ENCODE data around the gene EDIL3.

EDIL3 gene

DNA sequence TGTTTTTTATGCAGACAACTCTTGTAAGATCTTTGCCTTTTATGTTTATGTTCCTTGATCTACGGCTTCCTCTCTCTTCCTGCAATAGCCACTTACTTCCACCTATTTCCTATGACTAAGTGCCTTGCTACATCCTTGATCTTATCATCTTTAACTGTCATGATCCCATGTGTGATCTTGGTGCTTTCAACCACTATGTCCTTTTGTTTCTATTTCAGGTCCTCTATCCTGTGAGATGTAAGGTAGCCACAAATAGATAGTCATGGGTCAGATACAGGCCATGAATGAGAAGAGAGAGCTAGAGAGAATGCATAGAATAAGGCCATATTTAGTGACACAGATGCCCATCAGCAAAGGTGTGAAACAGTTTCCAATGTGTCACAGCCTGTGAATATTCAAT is 420.4 kb downstream of the EDIL3 start:
- Histone ChIP-seq H4K20me1 (ENCODE audit: insufficient read depth, low read length) (no peaks in the 10 kb centered on the region), H3K4me1 (ENCODE audit: insufficient read depth, low read length, severe bottlenecking) (no peaks in the 10 kb centered on the region), H2AFZ (ENCODE audit: low read length) (no peak overlapping the region), H3K9me3 (ENCODE audit: low read length) (no peaks in the 10 kb centered on the region), H3K27me3 (ENCODE audit: insufficient read depth, low read length) (no peaks in the 10 kb centered on the region), H3K4me3 (ENCODE audit: low read depth, low read length, poor library complexity, severe bottlenecking) (no peak overlapping the region), H3K27ac (ENCODE audit: low read depth, low read length, poor library complexity, severe bottlenecking) (no peak overlapping the region), H3K4me2 (ENCODE audit: low read length) (no peak overlapping the region), H3K36me3 (ENCODE audit: insufficient read depth, low read length) (no peaks in the 10 kb centered on the region), H3F3A (ENCODE audit: insufficient read depth, low read length) (no peaks in the 10 kb centered on the region), H3K79me2 (ENCODE audit: insufficient read depth, low read length) (no peaks in the 10 kb centered on the region), H3K9ac (ENCODE audit: low read length) (no peak overlapping the region), H3K9me2 (ENCODE audit: low read depth, low read length) (no peaks in the 10 kb centered on the region)
- TF ChIP-seq EZH2 (IDR thresholded peaks at IDR 0.05; ENCODE audit: borderline replicate concordance, low read length), result no peak
- TF ChIP-seq, protein P1, sequence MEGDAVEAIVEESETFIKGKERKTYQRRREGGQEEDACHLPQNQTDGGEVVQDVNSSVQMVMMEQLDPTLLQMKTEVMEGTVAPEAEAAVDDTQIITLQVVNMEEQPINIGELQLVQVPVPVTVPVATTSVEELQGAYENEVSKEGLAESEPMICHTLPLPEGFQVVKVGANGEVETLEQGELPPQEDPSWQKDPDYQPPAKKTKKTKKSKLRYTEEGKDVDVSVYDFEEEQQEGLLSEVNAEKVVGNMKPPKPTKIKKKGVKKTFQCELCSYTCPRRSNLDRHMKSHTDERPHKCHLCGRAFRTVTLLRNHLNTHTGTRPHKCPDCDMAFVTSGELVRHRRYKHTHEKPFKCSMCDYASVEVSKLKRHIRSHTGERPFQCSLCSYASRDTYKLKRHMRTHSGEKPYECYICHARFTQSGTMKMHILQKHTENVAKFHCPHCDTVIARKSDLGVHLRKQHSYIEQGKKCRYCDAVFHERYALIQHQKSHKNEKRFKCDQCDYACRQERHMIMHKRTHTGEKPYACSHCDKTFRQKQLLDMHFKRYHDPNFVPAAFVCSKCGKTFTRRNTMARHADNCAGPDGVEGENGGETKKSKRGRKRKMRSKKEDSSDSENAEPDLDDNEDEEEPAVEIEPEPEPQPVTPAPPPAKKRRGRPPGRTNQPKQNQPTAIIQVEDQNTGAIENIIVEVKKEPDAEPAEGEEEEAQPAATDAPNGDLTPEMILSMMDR (IDR thresholded peaks at IDR 0.05; ENCODE audit: low read length), result no peak

DNA sequence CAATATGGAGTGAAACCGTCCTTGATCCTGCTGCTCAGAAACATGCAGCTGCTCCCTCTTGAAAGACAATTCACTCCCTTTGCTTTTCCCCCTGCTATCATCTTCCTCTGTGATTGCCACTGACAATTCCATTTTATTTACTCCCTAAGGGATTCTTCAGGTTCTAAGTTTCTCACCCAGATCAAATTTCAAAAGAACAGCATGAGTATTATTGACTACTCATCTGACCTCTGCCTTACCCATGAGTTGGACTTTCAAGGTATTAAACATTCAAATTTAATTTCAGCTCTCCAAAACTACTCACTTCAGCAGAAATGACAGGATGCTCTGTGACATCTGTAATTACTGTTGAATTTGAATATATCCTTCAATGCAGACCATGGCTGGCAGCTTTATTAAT is 427.5 kb downstream of the EDIL3 start:
- H3K27ac ChIP-seq (ENCODE audit: low read depth, low read length, poor library complexity, severe bottlenecking), result no peak overlapping the region
- no peak overlapping the region for H2AFZ ChIP-seq (ENCODE audit: low read length)
- H3K79me2 ChIP-seq (ENCODE audit: insufficient read depth, low read length), result no peaks in the 10 kb centered on the region
- TF ChIP-seq EZH2 (IDR thresholded peaks at IDR 0.05; ENCODE audit: borderline replicate concordance, low read length), result no peak
- TF ChIP-seq, protein P1 (IDR thresholded peaks at IDR 0.05; ENCODE audit: low read length), result no peak
- no peaks in the 10 kb centered on the region for H3K9me3 ChIP-seq (ENCODE audit: low read length)
- no peaks in the 10 kb centered on the region for H3F3A ChIP-seq (ENCODE audit: insufficient read depth, low read length)
- no peak overlapping the region for H3K4me2 ChIP-seq (ENCODE audit: low read length)
- H3K27me3 ChIP-seq (ENCODE audit: insufficient read depth, low read length), result no peaks in the 10 kb centered on the region
- H3K36me3 ChIP-seq (ENCODE audit: insufficient read depth, low read length), result no peaks in the 10 kb centered on the region
- no peaks in the 10 kb centered on the region for H4K20me1 ChIP-seq (ENCODE audit: insufficient read depth, low read length)
- no peak overlapping the region for H3K9ac ChIP-seq (ENCODE audit: low read length)
- no peaks in the 10 kb centered on the region for H3K9me2 ChIP-seq (ENCODE audit: low read depth, low read length)
- H3K4me3 ChIP-seq (ENCODE audit: low read depth, low read length, poor library complexity, severe bottlenecking), result no peak overlapping the region
- H3K4me1 ChIP-seq (ENCODE audit: insufficient read depth, low read length, severe bottlenecking), result no peaks in the 10 kb centered on the region

DNA sequence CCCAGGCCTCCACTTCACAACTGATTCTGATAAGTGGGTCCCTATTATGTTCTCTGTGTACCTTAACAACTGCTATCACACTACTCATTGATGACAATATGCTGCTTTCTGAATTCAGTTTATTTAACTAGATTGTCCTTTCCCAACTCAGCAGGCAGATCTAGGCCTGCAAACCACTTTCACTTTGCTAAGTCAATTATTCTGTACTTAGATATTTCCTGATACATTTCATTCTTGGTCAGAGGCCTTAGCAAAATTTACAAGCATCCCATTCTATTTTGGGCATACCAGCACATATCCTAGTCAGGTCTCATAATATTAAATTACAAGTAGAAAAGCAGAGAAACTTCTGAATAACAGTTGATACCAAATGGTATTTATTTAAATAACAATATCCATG is 428.3 kb downstream of the EDIL3 start:
- no peaks in the 10 kb centered on the region for H3K27me3 ChIP-seq (ENCODE audit: insufficient read depth, low read length)
- H3K4me1 ChIP-seq (ENCODE audit: insufficient read depth, low read length, severe bottlenecking), result no peaks in the 10 kb centered on the region
- no peaks in the 10 kb centered on the region for H3K79me2 ChIP-seq (ENCODE audit: insufficient read depth, low read length)
- H2AFZ ChIP-seq (ENCODE audit: low read length), result no peak overlapping the region
- no peak overlapping the region for H3K4me2 ChIP-seq (ENCODE audit: low read length)
- no peaks in the 10 kb centered on the region for H3F3A ChIP-seq (ENCODE audit: insufficient read depth, low read length)
- no peaks in the 10 kb centered on the region for H3K36me3 ChIP-seq (ENCODE audit: insufficient read depth, low read length)
- no peak for TF ChIP-seq EZH2 (IDR thresholded peaks at IDR 0.05; ENCODE audit: borderline replicate concordance, low read length)
- TF ChIP-seq, protein P1 (IDR thresholded peaks at IDR 0.05; ENCODE audit: low read length), result no peak
- no peak overlapping the region for H3K9ac ChIP-seq (ENCODE audit: low read length)
- H4K20me1 ChIP-seq (ENCODE audit: insufficient read depth, low read length), result no peaks in the 10 kb centered on the region
- H3K9me2 ChIP-seq (ENCODE audit: low read depth, low read length), result no peaks in the 10 kb centered on the region
- H3K27ac ChIP-seq (ENCODE audit: low read depth, low read length, poor library complexity, severe bottlenecking), result no peak overlapping the region
- H3K9me3 ChIP-seq (ENCODE audit: low read length), result no peaks in the 10 kb centered on the region
- H3K4me3 ChIP-seq (ENCODE audit: low read depth, low read length, poor library complexity, severe bottlenecking), result no peak overlapping the region

Measured in OCI-LY1 (cell line).